K562 (cell line): ENCODE data around the gene ATXN3. TPM values are rescaled to one million over a fixed set of nuclear protein-coding genes. Genes with fewer than 3 reads are reported as not detected.

Source experiments
- ATAC-seq: fragments of 200-7000 bp; cut with Tn5 transposase; 3 replicates; pipeline ENCODE4 v1.9.1; 2020; ENCODE audit warnings: moderate library complexity
- BruUV-seq: library from RNA; stranded (reverse); fragments of 400-500 nt; replicated peaks from 2 replicates; lab custom pipeline; 2021; lab: Mats Ljungman, UMichigan
- CTCF ChIA-PET: fragments of 300-600 bp; formaldehyde crosslinking; extraction: SDS; loops from one replicate; lab custom pipeline; 2021; ENCODE audit warnings: low intra/inter-chr PET ratio; lab: Yijun Ruan, JAX
- POLR2A ChIA-PET: fragments of 300-600, 350-650 bp; sonication (Branson Sonifier 250); formaldehyde crosslinking; extraction: SDS; loops from one replicate; lab custom pipeline; 2021; ENCODE audit warnings: antibody characterized with exemption, inconsistent platforms; lab: Yijun Ruan, JAX
- DNase-seq, 4 experiments: peaks; one replicate each; pipeline versions ENCODE4 v3.0.0 to v3.0.0-alpha.2; 2011 to 2018; ENCODE audit warnings: low spot score in 3 of 4, mixed read lengths in 3 of 4; ENCODE audit errors: extremely low read depth in 1 of 4
- FAIRE-seq: peaks from 2 replicates; lab custom pipeline; 2011; peaks lifted over from hg19 to GRCh38; lab: Jason Lieb, UNC
- H2AFZ ChIP-seq: 2 replicates; pipeline ENCODE4 v1.6.0; 2011; ENCODE audit warnings: low read depth, low read length, control low read depth, inconsistent platforms
- H3K27ac ChIP-seq: fragments of 200-600 bp; 3 replicates; pipeline ENCODE4 v1.8.0; 2011; ENCODE audit warnings: low read depth, mild to moderate bottlenecking, control low read depth, inconsistent platforms, low read length, moderate library complexity, mixed read lengths; ENCODE audit errors: extremely low read depth
- H3K27me3 ChIP-seq, 2 experiments: fragments of 300-600 bp in 1 of 2; 2 replicates in 1 of 2; 3 replicates in 1 of 2; pipeline versions ENCODE4 v1.6.0 to v1.8.0; 2011; ENCODE audit warnings: inconsistent platforms in 2 of 2, low read length in 2 of 2, mild to moderate bottlenecking in 1 of 2, mixed read lengths in 1 of 2, moderate library complexity in 1 of 2; ENCODE audit not compliant: control insufficient read depth in 2 of 2, insufficient read depth in 2 of 2
- H3K36me3 ChIP-seq: fragments of 300-600 bp; 3 replicates; pipeline ENCODE4 v1.8.0; 2011; ENCODE audit warnings: mild to moderate bottlenecking, low read length, inconsistent platforms; ENCODE audit not compliant: control insufficient read depth, insufficient read depth
- H3K4me1 ChIP-seq, 2 experiments: fragments of 200-600 bp in 1 of 2; replicated peaks in 1 of 2; 2 replicates in 1 of 2; 3 replicates in 1 of 2; pipeline versions ENCODE4 v1.5.1 to v1.8.0; 2011; ENCODE audit warnings: inconsistent platforms in 2 of 2, low read length in 2 of 2, mild to moderate bottlenecking in 1 of 2, mixed read lengths in 1 of 2, moderate library complexity in 1 of 2; ENCODE audit not compliant: control insufficient read depth in 2 of 2, insufficient read depth in 2 of 2
- H3K4me2 ChIP-seq: 2 replicates; pipeline ENCODE4 v1.6.1; 2011; ENCODE audit warnings: low read length, control low read depth, inconsistent platforms, mixed read lengths; ENCODE audit not compliant: insufficient read depth
- H3K4me3 ChIP-seq: fragments of 200-600 bp; sonication (generic), shearing (Covaris generic); 2 replicates; pipeline ENCODE4 v1.5.1; 2016; ENCODE audit warnings: control low read depth, inconsistent platforms
- H3K79me2 ChIP-seq: fragments of 200-600 bp; 3 replicates; pipeline ENCODE4 v1.8.0; 2011; ENCODE audit warnings: low read length, inconsistent platforms; ENCODE audit not compliant: control insufficient read depth, insufficient read depth
- H3K9ac ChIP-seq, 2 experiments: 2 replicates each; pipeline versions ENCODE4 v1.6.0 to v1.6.1; 2011; ENCODE audit warnings: low read depth in 2 of 2, low read length in 2 of 2, control low read depth in 1 of 2, inconsistent platforms in 1 of 2, mild to moderate bottlenecking in 1 of 2, mixed read lengths in 1 of 2; ENCODE audit not compliant: insufficient read depth in 1 of 2
- H3K9me1 ChIP-seq: one replicate; pipeline ENCODE4 v1.6.0; 2011; ENCODE audit warnings: inconsistent platforms, mild to moderate bottlenecking, low read length, moderate library complexity; ENCODE audit not compliant: control insufficient read depth, insufficient read depth
- H3K9me3 ChIP-seq: replicated peaks from 2 replicates; pipeline ENCODE4 v1.5.1; 2011; ENCODE audit warnings: low read depth, low read length, inconsistent platforms; ENCODE audit not compliant: control insufficient read depth, insufficient read depth
- H4K20me1 ChIP-seq: replicated peaks from 2 replicates; pipeline ENCODE4 v1.6.1; 2011; ENCODE audit warnings: low read length, inconsistent platforms, mixed read lengths; ENCODE audit not compliant: control insufficient read depth, insufficient read depth
- BCL6 ChIP-seq: fragments of 250-450 bp; sonication (Bioruptor Pico); IDR thresholded peaks from 2 replicates; pipeline ENCODE4 v1.4.0; 2020
- BCOR ChIP-seq: fragments of 450-650 bp; IDR thresholded peaks from 2 replicates; pipeline ENCODE4 v1.6.1; 2016
- BRF1 ChIP-seq: IDR thresholded peaks from 3 replicates; pipeline ENCODE4 v1.6.1; 2011; ENCODE audit warnings: borderline replicate concordance, mild to moderate bottlenecking; ENCODE audit not compliant: insufficient read length; ENCODE audit errors: extremely low read depth
- CAMTA2 ChIP-seq: fragments of 250-450 bp; sonication (Bioruptor Pico); conservative IDR thresholded peaks from 2 replicates; pipeline ENCODE4 v1.5.1; 2022
- DACH1 ChIP-seq: fragments of 450-650 bp; IDR thresholded peaks from 2 replicates; pipeline ENCODE4 v1.6.1; 2018; ENCODE audit not compliant: partially characterized antibody
- DNMT1 ChIP-seq: fragments of 450-650 bp; IDR thresholded peaks from 2 replicates; pipeline ENCODE4 v1.6.1; 2016; ENCODE audit warnings: antibody characterized with exemption, mild to moderate bottlenecking
- EGR1 ChIP-seq: fragments of 450-650 bp; conservative IDR thresholded peaks from 2 replicates; pipeline ENCODE4 v1.6.1; 2017; ENCODE audit warnings: mild to moderate bottlenecking
- IRF2 ChIP-seq: sonication (generic); formaldehyde crosslinking; IDR thresholded peaks from 2 replicates; pipeline ENCODE4 v1.8.1; 2022; ENCODE audit warnings: mild to moderate bottlenecking, missing genetic modification reagents
- NFE2 ChIP-seq: IDR thresholded peaks from 2 replicates; pipeline ENCODE4 v1.6.1; 2014; ENCODE audit warnings: antibody characterized with exemption, low read depth
- PTRF ChIP-seq: fragments of 450-650 bp; IDR thresholded peaks from 2 replicates; pipeline ENCODE4 v1.6.1; 2016; ENCODE audit warnings: mild to moderate bottlenecking, missing genetic modification characterization, missing compliant biosample characterization
- RFX7 ChIP-seq: fragments of 250-450 bp; sonication (Bioruptor Pico); IDR thresholded peaks from 2 replicates; pipeline ENCODE4 v1.5.1; 2021; ENCODE audit warnings: mild to moderate bottlenecking
- SRSF7 ChIP-seq: fragments of 200-400 bp; formaldehyde crosslinking; optimal IDR thresholded peaks from 2 replicates; pipeline ENCODE3; 2017; ENCODE audit warnings: mild to moderate bottlenecking, low read depth, low read length
- TBP ChIP-seq: optimal IDR thresholded peaks from 2 replicates; pipeline ENCODE3; 2011; ENCODE audit warnings: low read depth, low read length, improper control_type of control experiment
- ZNF778 ChIP-seq: fragments of 450-650 bp; formaldehyde crosslinking; IDR thresholded peaks from 2 replicates; pipeline ENCODE4 v1.4.0; 2020; ENCODE audit warnings: mild to moderate bottlenecking, moderate library complexity
- WGBS: fragments of 100-300 bp; shearing (Covaris generic); methylation state at CpG from one replicate; pipeline ENCODE4 v1.1.6; 2016; ENCODE audit warnings: low coverage, mixed read lengths; ENCODE audit not compliant: insufficient coverage; ENCODE audit errors: missing lambda C conversion rate; 5-methylcytosine and 5-hydroxymethylcytosine counted together
- in situ Hi-C: fragments of 300-500 bp; cut with MboI; formaldehyde crosslinking; loops from 4 replicates; pipeline ENCODE4 v1.15.0; 2018; ENCODE audit warnings: inconsistent platforms, mixed read lengths
- intact Hi-C: fragments of 100-400 bp; cut with micrococcal nuclease; formaldehyde crosslinking; loops from 2 replicates; pipeline ENCODE4 v1.14.2; 2022
- polyA plus RNA-seq, 8 experiments: library from polyadenylated mRNA; depleted of rRNA in 4 of 8; stranded (reverse) in 5 of 8; unstranded in 3 of 8; fragments of >200 nt; fragmentation: Nextera tagmentation in 2 of 8; fragmentation: Illumina TruSeq in 1 of 8; extraction: Ambion mirVana in 2 of 8; extraction: Trizol in 1 of 8; gene quantifications; 2 replicates each; pipeline versions ENCODE4 v1.2.1 to v1.2.3, GENCODE V29; 2011 to 2014; ENCODE audit warnings: inconsistent platforms in 1 of 8, missing spikeins in 1 of 8
- total RNA-seq, 7 experiments: library from RNA; depleted of rRNA in 6 of 7; stranded (reverse); fragments of >200 nt in 6 of 7; fragmentation: Illumina TruSeq in 2 of 7; extraction: Trizol in 2 of 7; gene quantifications; 2 replicates each; pipeline versions ENCODE4 v1.2.1 to v1.2.3, GENCODE V29; 2011 to 2021; ENCODE audit warnings: low replicate concordance in 1 of 7
- TF ChIP-seq, protein P1 (sequence below), 2 experiments: IDR thresholded peaks; 2 replicates each; pipeline ENCODE4 v1.6.1; 2012; ENCODE audit warnings: improper control_type of control experiment in 2 of 2, low read depth in 2 of 2, low read length in 2 of 2, borderline replicate concordance in 1 of 2
- TF ChIP-seq, protein P2 (sequence below): fragments of 450-650 bp; IDR thresholded peaks from 2 replicates; pipeline ENCODE4 v1.6.1; 2016; ENCODE audit warnings: mild to moderate bottlenecking
- TF ChIP-seq, protein P3 (sequence below): fragments of 250-450 bp; sonication (Bioruptor Pico); IDR thresholded peaks from 2 replicates; pipeline ENCODE4 v1.5.0; 2021; ENCODE audit warnings: mild to moderate bottlenecking, borderline replicate concordance

ATXN3 gene
- total and polyA plus RNA-seq, 9 of the 15 experiments (the other 6 are each of a cell fraction or from before 2014, with no cell fraction given) = 11.3 to 25.0 (median 14.6) TPM

DNA sequence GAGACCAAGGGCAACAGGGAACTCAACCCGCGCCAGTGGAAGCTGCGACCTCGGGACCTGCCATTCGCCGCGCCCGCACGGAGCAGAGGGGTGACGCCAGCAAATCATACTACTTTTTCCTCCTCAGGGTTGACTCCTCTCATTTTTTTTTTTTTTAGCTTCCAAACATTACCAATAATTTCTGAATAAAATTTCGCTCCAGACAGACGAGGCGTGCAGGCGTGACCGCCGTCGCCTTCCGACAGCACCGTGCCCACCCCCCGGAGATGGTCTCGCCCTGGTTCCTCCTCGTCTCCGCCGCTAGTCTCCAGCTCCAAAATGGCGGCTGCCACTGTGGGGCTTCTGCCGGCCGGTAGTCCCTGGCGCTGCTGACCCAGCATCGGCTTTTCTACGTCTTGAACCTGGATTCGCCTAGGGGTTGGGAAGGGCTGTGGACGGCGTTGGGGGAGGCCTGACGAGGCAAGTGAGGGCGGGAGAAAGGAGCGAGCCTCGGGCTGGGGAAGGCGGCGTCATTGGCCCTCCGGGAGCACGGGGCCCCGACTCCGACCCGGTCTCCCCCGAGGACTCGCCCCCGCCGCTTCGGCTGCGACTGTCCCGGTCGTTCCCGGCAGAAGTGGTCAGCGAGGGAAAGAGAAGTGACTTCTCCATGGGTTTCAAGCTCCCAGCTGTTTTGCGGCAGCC is 15.4 kb upstream of the ATXN3 start, which contains the start of the genes CPSF2 and NDUFB1:
CPSF2 (plus strand) TSS at position 300 of the 681 bp plus-strand sequence. CDS start 9,016 bp downstream, outside the sequence.
NDUFB1 (minus strand) TSS at position 37 of the 681 bp plus-strand sequence. CDS start 4,069 bp downstream, outside the sequence.
- H3K36me3 ChIP-seq = peaks cover 58% of the 10 kb centered on the region
- intact Hi-C loops (no loop called here), in situ Hi-C loops (no loop called here)
- H4K20me1 ChIP-seq = no peaks in the 10 kb centered on the region
- BruUV-seq = TSS peak; percentile 62
- peak within 1 kb of the TSS; percentile 95 for H3K4me3 ChIP-seq
- H3K9me1 ChIP-seq = no peaks in the 10 kb centered on the region
- H3K79me2 ChIP-seq = peaks cover 60% of the 10 kb centered on the region
- 0% methylated on average over 20 of the region's 55 CpGs for WGBS
- ATAC-seq (peak; percentile 92), FAIRE-seq (no peak), DNase-seq (peak; percentile 81 to 89 (median 84))
- POLR2A ChIA-PET = interaction anchor here (0.6 to 4.1 kb wide), 10 partner anchors 11 to 757 kb away, joined by 3 to 47 read pairs (median 5); partner anchors contain the start of genes ATXN3 and TRIP11
- H3K9ac ChIP-seq = peak within 1 kb of the TSS; percentile 99 to 100
- H2AFZ ChIP-seq = peak within 1 kb of the TSS; percentile 99
- peak within 1 kb of the TSS; percentile 99 for H3K27ac ChIP-seq
- peak within 1 kb of the TSS; percentile 93 for H3K4me2 ChIP-seq
- CTCF ChIA-PET = no interaction called here
- no peaks in the 10 kb centered on the region for H3K9me3 ChIP-seq
- H3K4me1 ChIP-seq = peaks cover 10 to 12% of the 10 kb centered on the region in 2 experiments; a peak in 4 of 5 replicates
- H3K27me3 ChIP-seq = no peaks in the 10 kb centered on the region
- TF ChIP-seq CAMTA2 (CRISPR knock-in tag) (no peak), BCOR (0 out of 2 replicates have a peak, but pooled peaks have one; percentile 3), TBP (peak; percentile 94), RFX7 (no peak), DNMT1 (no peak), BRF1 (no peak), ZNF778 (CRISPR knock-in tag) (no peak), EGR1 (no peak), BCL6 (CRISPR knock-in tag) (no peak), PTRF (tag) (no peak), DACH1 (no peak), SRSF7 (no peak), NFE2 (no peak), IRF2 (CRISPR knock-in tag) (no peak)
- TF ChIP-seq, protein P1, sequence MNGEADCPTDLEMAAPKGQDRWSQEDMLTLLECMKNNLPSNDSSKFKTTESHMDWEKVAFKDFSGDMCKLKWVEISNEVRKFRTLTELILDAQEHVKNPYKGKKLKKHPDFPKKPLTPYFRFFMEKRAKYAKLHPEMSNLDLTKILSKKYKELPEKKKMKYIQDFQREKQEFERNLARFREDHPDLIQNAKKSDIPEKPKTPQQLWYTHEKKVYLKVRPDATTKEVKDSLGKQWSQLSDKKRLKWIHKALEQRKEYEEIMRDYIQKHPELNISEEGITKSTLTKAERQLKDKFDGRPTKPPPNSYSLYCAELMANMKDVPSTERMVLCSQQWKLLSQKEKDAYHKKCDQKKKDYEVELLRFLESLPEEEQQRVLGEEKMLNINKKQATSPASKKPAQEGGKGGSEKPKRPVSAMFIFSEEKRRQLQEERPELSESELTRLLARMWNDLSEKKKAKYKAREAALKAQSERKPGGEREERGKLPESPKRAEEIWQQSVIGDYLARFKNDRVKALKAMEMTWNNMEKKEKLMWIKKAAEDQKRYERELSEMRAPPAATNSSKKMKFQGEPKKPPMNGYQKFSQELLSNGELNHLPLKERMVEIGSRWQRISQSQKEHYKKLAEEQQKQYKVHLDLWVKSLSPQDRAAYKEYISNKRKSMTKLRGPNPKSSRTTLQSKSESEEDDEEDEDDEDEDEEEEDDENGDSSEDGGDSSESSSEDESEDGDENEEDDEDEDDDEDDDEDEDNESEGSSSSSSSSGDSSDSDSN (IDR thresholded peaks at IDR 0.05; ENCODE audit: borderline replicate concordance in 1 of 2, low read depth in 2 of 2, low read length in 2 of 2) = peak; percentile 48 to 63; a peak in 2 of 4 replicates
- TF ChIP-seq, protein P2, sequence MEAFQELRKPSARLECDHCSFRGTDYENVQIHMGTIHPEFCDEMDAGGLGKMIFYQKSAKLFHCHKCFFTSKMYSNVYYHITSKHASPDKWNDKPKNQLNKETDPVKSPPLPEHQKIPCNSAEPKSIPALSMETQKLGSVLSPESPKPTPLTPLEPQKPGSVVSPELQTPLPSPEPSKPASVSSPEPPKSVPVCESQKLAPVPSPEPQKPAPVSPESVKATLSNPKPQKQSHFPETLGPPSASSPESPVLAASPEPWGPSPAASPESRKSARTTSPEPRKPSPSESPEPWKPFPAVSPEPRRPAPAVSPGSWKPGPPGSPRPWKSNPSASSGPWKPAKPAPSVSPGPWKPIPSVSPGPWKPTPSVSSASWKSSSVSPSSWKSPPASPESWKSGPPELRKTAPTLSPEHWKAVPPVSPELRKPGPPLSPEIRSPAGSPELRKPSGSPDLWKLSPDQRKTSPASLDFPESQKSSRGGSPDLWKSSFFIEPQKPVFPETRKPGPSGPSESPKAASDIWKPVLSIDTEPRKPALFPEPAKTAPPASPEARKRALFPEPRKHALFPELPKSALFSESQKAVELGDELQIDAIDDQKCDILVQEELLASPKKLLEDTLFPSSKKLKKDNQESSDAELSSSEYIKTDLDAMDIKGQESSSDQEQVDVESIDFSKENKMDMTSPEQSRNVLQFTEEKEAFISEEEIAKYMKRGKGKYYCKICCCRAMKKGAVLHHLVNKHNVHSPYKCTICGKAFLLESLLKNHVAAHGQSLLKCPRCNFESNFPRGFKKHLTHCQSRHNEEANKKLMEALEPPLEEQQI = no peak
- TF ChIP-seq, protein P3, sequence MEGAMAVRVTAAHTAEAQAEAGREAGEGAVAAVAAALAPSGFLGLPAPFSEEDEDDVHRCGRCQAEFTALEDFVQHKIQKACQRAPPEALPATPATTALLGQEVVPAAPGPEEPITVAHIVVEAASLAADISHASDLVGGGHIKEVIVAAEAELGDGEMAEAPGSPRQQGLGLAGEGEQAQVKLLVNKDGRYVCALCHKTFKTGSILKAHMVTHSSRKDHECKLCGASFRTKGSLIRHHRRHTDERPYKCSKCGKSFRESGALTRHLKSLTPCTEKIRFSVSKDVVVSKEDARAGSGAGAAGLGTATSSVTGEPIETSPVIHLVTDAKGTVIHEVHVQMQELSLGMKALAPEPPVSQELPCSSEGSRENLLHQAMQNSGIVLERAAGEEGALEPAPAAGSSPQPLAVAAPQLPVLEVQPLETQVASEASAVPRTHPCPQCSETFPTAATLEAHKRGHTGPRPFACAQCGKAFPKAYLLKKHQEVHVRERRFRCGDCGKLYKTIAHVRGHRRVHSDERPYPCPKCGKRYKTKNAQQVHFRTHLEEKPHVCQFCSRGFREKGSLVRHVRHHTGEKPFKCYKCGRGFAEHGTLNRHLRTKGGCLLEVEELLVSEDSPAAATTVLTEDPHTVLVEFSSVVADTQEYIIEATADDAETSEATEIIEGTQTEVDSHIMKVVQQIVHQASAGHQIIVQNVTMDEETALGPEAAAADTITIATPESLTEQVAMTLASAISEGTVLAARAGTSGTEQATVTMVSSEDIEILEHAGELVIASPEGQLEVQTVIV (CRISPR knock-in tag) = no peak
